Measurements from ENCODE around the gene SYT8.

- TF ChIP-seq GATA3 (IDR thresholded peaks at IDR 0.05; ENCODE audit: low read depth, low read length) (no peak), GATA2 (IDR thresholded peaks at IDR 0.05; ENCODE audit: low read depth, low read length) (no peak)
Measured at GRCh38 chr11:1856306-1857005, 21.7 kb downstream of the SYT8 start.
